Measurements from ENCODE around the gene SIGLEC1.

DNA sequence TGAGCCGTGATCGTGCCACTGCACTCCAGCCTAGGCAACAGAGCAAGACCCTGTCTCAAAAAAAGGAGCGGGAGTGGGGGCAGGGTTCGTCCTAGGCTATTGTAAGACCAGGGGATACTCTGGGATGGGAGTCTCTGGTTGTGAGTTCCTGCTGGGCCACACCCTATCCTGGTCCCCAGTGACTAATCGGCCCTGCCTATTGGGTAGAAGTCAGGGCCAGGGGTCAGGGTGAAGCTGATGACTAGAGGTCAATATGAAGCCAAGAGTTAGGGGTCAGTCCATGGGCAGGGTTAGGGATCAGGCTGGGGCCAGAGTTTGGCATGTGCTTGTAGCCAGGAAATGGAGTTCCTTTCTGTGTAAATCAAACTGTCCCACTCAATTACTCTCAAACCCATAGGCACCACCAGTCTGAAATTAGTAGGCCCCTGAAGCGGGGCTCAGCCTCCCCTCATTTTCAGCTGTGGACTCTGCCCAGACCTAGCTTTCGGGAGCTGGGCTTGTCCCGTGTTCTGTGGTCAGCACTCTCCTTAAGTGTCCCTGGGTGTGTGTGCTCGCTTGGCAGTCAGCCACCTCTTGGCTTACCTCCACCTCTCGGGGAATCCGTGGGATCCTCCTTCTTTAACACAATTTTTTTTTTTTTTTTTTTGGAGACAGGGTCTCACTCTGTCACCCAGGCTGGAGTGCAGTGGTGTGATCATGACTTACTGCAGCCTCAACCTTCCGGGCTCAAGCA lies 21.9 kb upstream of the SIGLEC1 start:
- TF ChIP-seq POLR2AphosphoS5 (IDR thresholded peaks at IDR 0.05), result no peak
- TF ChIP-seq, protein P1, sequence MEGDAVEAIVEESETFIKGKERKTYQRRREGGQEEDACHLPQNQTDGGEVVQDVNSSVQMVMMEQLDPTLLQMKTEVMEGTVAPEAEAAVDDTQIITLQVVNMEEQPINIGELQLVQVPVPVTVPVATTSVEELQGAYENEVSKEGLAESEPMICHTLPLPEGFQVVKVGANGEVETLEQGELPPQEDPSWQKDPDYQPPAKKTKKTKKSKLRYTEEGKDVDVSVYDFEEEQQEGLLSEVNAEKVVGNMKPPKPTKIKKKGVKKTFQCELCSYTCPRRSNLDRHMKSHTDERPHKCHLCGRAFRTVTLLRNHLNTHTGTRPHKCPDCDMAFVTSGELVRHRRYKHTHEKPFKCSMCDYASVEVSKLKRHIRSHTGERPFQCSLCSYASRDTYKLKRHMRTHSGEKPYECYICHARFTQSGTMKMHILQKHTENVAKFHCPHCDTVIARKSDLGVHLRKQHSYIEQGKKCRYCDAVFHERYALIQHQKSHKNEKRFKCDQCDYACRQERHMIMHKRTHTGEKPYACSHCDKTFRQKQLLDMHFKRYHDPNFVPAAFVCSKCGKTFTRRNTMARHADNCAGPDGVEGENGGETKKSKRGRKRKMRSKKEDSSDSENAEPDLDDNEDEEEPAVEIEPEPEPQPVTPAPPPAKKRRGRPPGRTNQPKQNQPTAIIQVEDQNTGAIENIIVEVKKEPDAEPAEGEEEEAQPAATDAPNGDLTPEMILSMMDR (IDR thresholded peaks at IDR 0.05), result no peak
